ENCODE results near the gene ADAMTS17.

Gene ADAMTS17

DNA sequence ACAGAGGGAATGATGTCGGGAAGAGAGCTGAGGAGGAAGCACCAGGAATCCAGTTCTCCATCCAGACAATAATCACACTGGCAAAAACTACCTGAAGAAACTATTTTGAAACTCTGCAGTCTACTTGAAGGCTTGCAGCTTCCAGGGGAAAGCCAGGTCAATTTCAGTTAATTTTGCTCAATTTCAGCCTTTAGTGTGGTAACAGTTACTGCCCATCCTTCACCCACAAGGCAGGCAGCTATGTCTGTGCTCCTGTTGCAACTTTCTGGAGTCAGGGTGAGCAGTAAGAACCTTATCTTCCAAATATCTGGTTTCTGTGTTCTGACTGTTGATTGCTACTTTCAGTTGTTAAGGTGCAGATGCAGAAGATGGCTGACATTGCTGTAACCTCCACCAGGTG is 221.7 kb downstream of the ADAMTS17 start:
- TF ChIP-seq, protein P1, sequence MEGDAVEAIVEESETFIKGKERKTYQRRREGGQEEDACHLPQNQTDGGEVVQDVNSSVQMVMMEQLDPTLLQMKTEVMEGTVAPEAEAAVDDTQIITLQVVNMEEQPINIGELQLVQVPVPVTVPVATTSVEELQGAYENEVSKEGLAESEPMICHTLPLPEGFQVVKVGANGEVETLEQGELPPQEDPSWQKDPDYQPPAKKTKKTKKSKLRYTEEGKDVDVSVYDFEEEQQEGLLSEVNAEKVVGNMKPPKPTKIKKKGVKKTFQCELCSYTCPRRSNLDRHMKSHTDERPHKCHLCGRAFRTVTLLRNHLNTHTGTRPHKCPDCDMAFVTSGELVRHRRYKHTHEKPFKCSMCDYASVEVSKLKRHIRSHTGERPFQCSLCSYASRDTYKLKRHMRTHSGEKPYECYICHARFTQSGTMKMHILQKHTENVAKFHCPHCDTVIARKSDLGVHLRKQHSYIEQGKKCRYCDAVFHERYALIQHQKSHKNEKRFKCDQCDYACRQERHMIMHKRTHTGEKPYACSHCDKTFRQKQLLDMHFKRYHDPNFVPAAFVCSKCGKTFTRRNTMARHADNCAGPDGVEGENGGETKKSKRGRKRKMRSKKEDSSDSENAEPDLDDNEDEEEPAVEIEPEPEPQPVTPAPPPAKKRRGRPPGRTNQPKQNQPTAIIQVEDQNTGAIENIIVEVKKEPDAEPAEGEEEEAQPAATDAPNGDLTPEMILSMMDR (conservative IDR thresholded peaks at IDR 0.05), result no peak
- no peak overlapping the region for H3K27ac ChIP-seq

DNA sequence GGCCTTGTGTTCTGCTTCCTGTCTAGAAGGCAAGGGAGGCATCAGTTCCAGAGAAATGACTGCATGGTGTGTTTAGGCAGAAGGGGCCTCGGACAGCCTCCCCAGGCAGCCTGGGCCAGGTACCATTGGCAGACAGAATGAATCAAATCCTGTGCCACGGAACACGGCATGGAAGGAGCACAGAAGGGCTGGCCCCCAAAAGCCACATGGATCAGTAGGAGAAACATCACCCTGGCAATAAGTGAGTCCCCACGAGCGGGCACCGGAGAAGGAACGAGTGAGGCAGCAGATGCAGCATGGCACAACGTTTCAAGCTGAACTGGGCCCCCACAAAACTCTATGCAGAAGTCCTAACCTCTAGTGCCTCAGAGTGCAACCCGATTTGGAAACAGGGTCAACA is 223.2 kb downstream of the ADAMTS17 start:
- no peak overlapping the region for H3K27ac ChIP-seq
- TF ChIP-seq, protein P1 (conservative IDR thresholded peaks at IDR 0.05), result no peak

DNA sequence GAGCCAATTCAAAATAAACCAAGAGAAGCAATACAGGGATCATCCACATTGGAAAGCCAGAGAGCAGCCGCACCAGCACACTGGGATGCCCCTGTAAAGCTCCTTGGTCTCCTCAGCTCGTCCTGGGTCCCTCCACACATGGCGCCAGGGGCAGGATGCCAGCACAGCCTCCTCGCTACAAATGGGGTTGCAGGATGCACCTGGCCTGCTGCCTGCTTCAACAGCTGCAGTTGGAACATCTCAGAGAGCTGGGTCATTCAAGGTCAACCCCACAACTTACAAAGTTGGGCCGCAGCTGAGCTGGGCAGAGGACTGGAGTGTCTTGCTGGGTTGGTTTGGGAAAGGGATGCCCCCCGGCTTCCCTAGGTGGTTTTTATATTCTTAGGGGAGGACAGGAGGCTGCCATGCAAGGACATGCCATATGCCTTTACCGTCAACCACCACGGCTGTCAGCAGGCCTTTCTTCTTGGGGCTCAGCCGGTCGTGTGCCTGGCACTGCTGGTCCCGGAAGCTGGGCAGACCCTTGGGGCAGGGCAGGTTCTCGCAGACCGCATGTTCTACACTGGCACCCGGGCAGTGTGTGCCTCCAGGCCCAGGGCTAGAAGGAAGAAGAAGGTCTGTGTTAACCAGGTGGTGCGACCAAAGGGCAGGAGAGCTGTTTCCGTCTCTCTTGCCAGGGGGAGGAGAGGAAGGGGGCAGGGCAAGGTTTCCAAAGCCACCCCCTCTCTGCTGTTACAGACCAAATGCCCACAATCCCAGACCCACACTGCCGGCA is 225.2 kb downstream of the ADAMTS17 start:
- TF ChIP-seq, protein P1 (conservative IDR thresholded peaks at IDR 0.05), result no peak
- no peak overlapping the region for H3K27ac ChIP-seq

DNA sequence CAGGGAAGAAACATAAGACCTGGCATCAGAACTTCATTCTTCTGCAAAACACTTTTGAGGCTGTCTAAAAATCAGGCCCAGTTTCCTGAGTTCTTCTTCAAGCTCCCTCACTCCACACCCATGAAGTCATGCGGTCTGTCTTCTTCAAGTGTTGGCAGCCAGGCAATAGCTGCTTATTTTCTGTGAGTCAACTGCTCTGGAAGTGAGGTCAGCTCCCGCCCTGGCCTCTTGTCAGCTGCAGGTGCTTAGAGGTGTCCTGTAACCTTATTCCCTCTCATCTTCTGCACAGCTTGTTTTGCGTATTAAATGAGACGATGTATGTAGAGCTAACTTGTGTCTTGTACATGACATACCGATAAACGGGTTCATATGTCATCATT is 226.1 kb downstream of the ADAMTS17 start:
- H3K27ac ChIP-seq, result no peak overlapping the region
- TF ChIP-seq, protein P1 (conservative IDR thresholded peaks at IDR 0.05), result no peak

DNA sequence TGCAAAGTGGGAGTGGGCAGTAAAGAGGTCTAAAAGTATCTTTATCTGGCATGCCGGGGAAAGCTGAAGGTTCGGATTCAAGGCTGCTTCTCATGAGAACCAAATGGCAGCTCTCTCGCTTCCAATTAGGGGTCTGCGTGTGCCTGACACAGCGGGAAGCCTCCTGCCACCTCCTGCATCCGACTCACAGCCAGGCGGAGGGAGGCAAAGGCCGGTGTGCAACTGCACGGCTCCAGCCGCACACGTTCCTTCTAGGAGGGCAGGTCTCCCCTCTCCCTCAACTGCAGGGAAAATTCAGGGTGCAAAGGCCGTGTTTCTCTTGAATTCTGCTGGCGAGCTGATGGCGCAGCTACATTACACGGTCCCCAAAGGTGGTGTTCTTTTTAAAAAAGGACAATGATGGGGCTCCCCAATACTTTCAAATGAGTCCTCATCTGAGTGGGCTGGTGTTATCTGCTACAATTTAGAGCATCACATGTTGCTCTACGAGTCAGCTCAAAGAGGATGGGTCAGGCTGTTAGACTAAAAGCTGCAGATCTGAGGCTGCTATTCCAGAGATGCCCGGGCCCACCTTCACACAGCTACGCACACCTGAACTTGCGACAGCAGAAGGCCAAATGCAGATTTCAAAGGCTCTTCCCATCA is 226.6 kb downstream of the ADAMTS17 start:
- H3K27ac ChIP-seq, result no peak overlapping the region
- TF ChIP-seq, protein P1 (conservative IDR thresholded peaks at IDR 0.05), result no peak

DNA sequence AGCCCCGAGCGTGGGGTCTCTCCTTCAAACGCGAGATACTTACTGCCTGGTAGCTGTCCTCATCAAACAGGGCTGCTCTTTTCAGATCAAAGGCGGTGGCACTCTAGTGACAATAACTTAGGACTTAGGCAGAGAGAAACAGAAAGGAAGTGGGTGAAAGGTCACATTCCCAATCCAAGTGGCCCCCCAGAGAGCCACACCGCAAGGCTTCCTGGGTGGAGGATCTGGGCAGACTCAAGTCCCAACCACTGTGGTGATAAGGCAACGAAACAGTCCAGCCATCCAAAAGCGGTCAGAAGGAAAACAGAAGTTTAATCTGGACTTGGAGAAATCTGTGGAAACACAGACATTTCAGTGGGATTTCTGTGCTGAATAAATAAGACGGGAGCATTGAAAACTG is 227.2 kb downstream of the ADAMTS17 start:
- no peak overlapping the region for H3K27ac ChIP-seq

DNA sequence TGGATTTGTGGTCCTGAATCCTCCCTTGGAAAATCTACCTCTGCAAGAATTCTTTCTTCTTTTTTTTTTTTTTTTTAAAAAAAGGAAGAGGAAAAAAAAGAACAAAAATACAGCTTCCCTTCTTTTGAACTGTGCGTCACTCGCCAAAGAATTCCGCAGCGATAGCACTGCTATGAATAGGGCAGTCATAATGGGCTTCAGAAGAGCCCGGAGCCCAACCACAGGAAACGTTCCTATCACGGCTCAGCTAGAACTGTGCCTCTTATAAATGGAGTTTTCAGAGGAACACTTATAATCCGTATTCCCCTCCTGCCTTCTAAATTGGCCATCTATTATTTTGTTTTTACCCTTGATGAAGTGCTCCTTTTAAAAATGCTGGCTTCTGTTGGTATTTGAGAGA is 227.7 kb downstream of the ADAMTS17 start:
- TF ChIP-seq, protein P1 (conservative IDR thresholded peaks at IDR 0.05), result no peak
- H3K27ac ChIP-seq, result no peak overlapping the region

More for the DNA sequence above, 227.2 kb downstream of the ADAMTS17 start:
- TF ChIP-seq, protein P1 (conservative IDR thresholded peaks at IDR 0.05), result no peak

Measured in VCaP (cell line).